ENCODE measurements around the gene GABRP. TPM values are rescaled to one million over a fixed set of nuclear protein-coding genes. Genes with fewer than 3 reads are reported as not detected.

The GABRP gene
- polyA plus RNA-seq, 1 donor (not counting 4 experiments of a cell fraction or from before 2014, with no cell fraction given), result 0.18 TPM

- H3K27ac ChIP-seq (ENCODE audit: control insufficient read depth, insufficient read depth, low read length), result no peak overlapping the region
These were observed 34.5 kb upstream of the GABRP start for GRCh38 chr5:170748951-170749471.

GRCh38 chr5:170749911-170750431 lies 33.6 kb upstream of the GABRP start:
- dilution Hi-C loops (cut with MboI; ENCODE audit: extremely low pct_ligation_motif_present, low sequenced_read_pairs), result no loop called here
- Histone ChIP-seq H3K79me2 (ENCODE audit: control insufficient read depth, insufficient read depth, low read length) (no peaks in the 10 kb centered on the region), H3K4me1 (ENCODE audit: control insufficient read depth, extremely low read depth, insufficient read depth, low read length) (peaks cover 4% of the 10 kb centered on the region), H3K36me3 (ENCODE audit: control insufficient read depth in 2 of 2, extremely low read depth in 1 of 2, insufficient read depth in 2 of 2, low read length in 2 of 2) (no peaks in the 10 kb centered on the region), H2AFZ (ENCODE audit: control insufficient read depth, low read length) (no peak overlapping the region), H3K4me2 (ENCODE audit: control insufficient read depth, extremely low read depth, insufficient read depth, low read depth, low read length) (no peak overlapping the region), H3K27me3 (ENCODE audit: control insufficient read depth, extremely low read depth, insufficient read depth, low read length) (no peaks in the 10 kb centered on the region), H3K9me3 (ENCODE audit: control insufficient read depth, low read depth, low read length) (no peaks in the 10 kb centered on the region), H3K9me1 (ENCODE audit: control insufficient read depth, extremely low read depth, insufficient read depth, low read length) (no peaks in the 10 kb centered on the region), H3K27ac (ENCODE audit: control insufficient read depth, insufficient read depth, low read length) (no peak overlapping the region), H3K4me3 (ENCODE audit: control insufficient read depth in 2 of 3, extremely low read depth in 1 of 3, insufficient read depth in 2 of 3, low read depth in 1 of 3, low read length in 3 of 3) (no peak overlapping the region), H3K9ac (ENCODE audit: control insufficient read depth, extremely low read depth, insufficient read depth, low read length) (no peak overlapping the region), H4K20me1 (ENCODE audit: control insufficient read depth, extremely low read depth, insufficient read depth, low read length) (no peaks in the 10 kb centered on the region)
- TF ChIP-seq, protein P1, sequence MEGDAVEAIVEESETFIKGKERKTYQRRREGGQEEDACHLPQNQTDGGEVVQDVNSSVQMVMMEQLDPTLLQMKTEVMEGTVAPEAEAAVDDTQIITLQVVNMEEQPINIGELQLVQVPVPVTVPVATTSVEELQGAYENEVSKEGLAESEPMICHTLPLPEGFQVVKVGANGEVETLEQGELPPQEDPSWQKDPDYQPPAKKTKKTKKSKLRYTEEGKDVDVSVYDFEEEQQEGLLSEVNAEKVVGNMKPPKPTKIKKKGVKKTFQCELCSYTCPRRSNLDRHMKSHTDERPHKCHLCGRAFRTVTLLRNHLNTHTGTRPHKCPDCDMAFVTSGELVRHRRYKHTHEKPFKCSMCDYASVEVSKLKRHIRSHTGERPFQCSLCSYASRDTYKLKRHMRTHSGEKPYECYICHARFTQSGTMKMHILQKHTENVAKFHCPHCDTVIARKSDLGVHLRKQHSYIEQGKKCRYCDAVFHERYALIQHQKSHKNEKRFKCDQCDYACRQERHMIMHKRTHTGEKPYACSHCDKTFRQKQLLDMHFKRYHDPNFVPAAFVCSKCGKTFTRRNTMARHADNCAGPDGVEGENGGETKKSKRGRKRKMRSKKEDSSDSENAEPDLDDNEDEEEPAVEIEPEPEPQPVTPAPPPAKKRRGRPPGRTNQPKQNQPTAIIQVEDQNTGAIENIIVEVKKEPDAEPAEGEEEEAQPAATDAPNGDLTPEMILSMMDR (optimal IDR thresholded peaks at IDR 0.05 in 1 of 3, IDR thresholded peaks at IDR 0.05 in 1 of 3, conservative IDR thresholded peaks at IDR 0.05 in 1 of 3; ENCODE audit: extremely low read depth in 1 of 3, insufficient read depth in 2 of 3, low read length in 3 of 3), result no peak
- DNase-seq (ENCODE audit: low read depth, low spot score) (no peak), FAIRE-seq (peak; percentile 69)

More at GRCh38 chr5:170748951-170749471, 34.5 kb upstream of the GABRP start:
- Histone ChIP-seq H3K4me3 (ENCODE audit: control insufficient read depth in 2 of 3, extremely low read depth in 1 of 3, insufficient read depth in 2 of 3, low read depth in 1 of 3, low read length in 3 of 3) (no peak overlapping the region), H3K27me3 (ENCODE audit: control insufficient read depth, extremely low read depth, insufficient read depth, low read length) (no peaks in the 10 kb centered on the region), H3K36me3 (ENCODE audit: control insufficient read depth in 2 of 2, extremely low read depth in 1 of 2, insufficient read depth in 2 of 2, low read length in 2 of 2) (no peaks in the 10 kb centered on the region), H3K9me1 (ENCODE audit: control insufficient read depth, extremely low read depth, insufficient read depth, low read length) (no peaks in the 10 kb centered on the region), H3K9me3 (ENCODE audit: control insufficient read depth, low read depth, low read length) (no peaks in the 10 kb centered on the region), H3K4me2 (ENCODE audit: control insufficient read depth, extremely low read depth, insufficient read depth, low read depth, low read length) (no peak overlapping the region), H3K9ac (ENCODE audit: control insufficient read depth, extremely low read depth, insufficient read depth, low read length) (no peak overlapping the region), H3K79me2 (ENCODE audit: control insufficient read depth, insufficient read depth, low read length) (no peaks in the 10 kb centered on the region), H3K4me1 (ENCODE audit: control insufficient read depth, extremely low read depth, insufficient read depth, low read length) (peaks cover 9% of the 10 kb centered on the region), H4K20me1 (ENCODE audit: control insufficient read depth, extremely low read depth, insufficient read depth, low read length) (no peaks in the 10 kb centered on the region), H2AFZ (ENCODE audit: control insufficient read depth, low read length) (no peak overlapping the region)
- dilution Hi-C loops (cut with MboI; ENCODE audit: extremely low pct_ligation_motif_present, low sequenced_read_pairs), result no loop called here
- TF ChIP-seq EZH2 (IDR thresholded peaks at IDR 0.05; ENCODE audit: low read length), result no peak
- TF ChIP-seq, protein P1 (optimal IDR thresholded peaks at IDR 0.05 in 1 of 3, IDR thresholded peaks at IDR 0.05 in 1 of 3, conservative IDR thresholded peaks at IDR 0.05 in 1 of 3; ENCODE audit: extremely low read depth in 1 of 3, insufficient read depth in 2 of 3, low read length in 3 of 3), result no peak
- DNase-seq (ENCODE audit: low read depth, low spot score), result no peak
- FAIRE-seq, result no peak
